HEK293 (cell line): ENCODE results near the gene MED20.

Experiments
- KLF10 ChIP-seq: fragments of 450-650 bp; IDR thresholded peaks from 2 replicates; pipeline ENCODE4 v1.5.1; 2018; ENCODE audit warnings: missing biosample characterization, mild to moderate bottlenecking, missing genetic modification characterization
- ZBTB20 ChIP-seq: fragments of 450-650 bp; formaldehyde crosslinking; IDR thresholded peaks from 2 replicates; pipeline ENCODE4 v1.5.1; 2016; ENCODE audit warnings: missing biosample characterization, missing genetic modification characterization
- ZNF585B ChIP-seq: fragments of 450-650 bp; formaldehyde crosslinking; IDR thresholded peaks from 2 replicates; pipeline ENCODE4 v1.5.1; 2016; ENCODE audit warnings: missing biosample characterization, missing genetic modification characterization

DNA sequence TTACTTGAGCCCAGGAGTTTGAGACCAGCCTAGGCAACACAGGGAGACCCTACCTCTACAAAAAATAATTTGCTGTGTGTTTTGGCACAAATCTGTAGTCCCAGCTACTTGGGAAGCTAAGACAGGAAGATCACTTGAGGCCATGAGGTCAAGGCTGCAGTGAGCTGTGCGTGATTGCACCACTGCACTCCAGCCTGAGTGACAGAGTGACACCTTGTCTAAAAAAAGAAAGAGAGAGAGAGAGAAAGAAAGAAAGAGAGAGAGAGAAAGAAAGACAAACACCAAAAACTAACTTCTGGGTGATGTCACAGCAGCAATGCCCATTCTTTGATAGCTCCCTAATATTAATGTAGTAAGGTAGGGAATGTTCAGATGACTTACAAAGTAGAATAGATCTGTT, 46.2 kb downstream of the MED20 start:
- TF ChIP-seq ZNF585B (tag by site-specific recombination): no peak
- TF ChIP-seq KLF10 (tag by site-specific recombination): no peak
- no peak for TF ChIP-seq ZBTB20 (tag by site-specific recombination)
